ENCODE data around the gene ZNF516.

Gene ZNF516

GRCh38 chr18:76338088-76338487 is 157.0 kb downstream of the ZNF516 start:
- no peak for TF ChIP-seq GABPA (IDR thresholded peaks at IDR 0.05; ENCODE audit: low read depth)
- no peak for TF ChIP-seq CTCF (IDR thresholded peaks at IDR 0.05; ENCODE audit: insufficient read depth, low read length)
- no peak for TF ChIP-seq POLR2AphosphoS5 (IDR thresholded peaks at IDR 0.05; ENCODE audit: low read depth)
- no peak for TF ChIP-seq SPI1 (IDR thresholded peaks at IDR 0.05; ENCODE audit: borderline replicate concordance, low read depth)
- TF ChIP-seq REST (IDR thresholded peaks at IDR 0.05; ENCODE audit: insufficient replicate concordance, low read depth) = no peak
- H3K4me3 ChIP-seq (replicated peaks; ENCODE audit: insufficient read depth, low read length) = no peak overlapping the region
- H3K27ac ChIP-seq (replicated peaks) = no peak overlapping the region
- no peaks in the 10 kb centered on the region for H3K27me3 ChIP-seq (ENCODE audit: insufficient read depth, poor library complexity, severe bottlenecking)
- no peak for DNase-seq (ENCODE audit: low read depth in 1 of 2, low spot score in 1 of 2)

GRCh38 chr18:76335859-76336640 is 159.0 kb downstream of the ZNF516 start:
- TF ChIP-seq POLR2AphosphoS5 (IDR thresholded peaks at IDR 0.05; ENCODE audit: low read depth) = no peak
- no peak for TF ChIP-seq REST (IDR thresholded peaks at IDR 0.05; ENCODE audit: insufficient replicate concordance, low read depth)
- no peak for TF ChIP-seq SPI1 (IDR thresholded peaks at IDR 0.05; ENCODE audit: borderline replicate concordance, low read depth)
- TF ChIP-seq CTCF (IDR thresholded peaks at IDR 0.05; ENCODE audit: insufficient read depth, low read length) = no peak
- TF ChIP-seq GABPA (IDR thresholded peaks at IDR 0.05; ENCODE audit: low read depth) = no peak
- Histone ChIP-seq H3K27me3 (ENCODE audit: insufficient read depth, poor library complexity, severe bottlenecking) (no peaks in the 10 kb centered on the region), H3K27ac (replicated peaks) (no peak overlapping the region), H3K4me3 (replicated peaks; ENCODE audit: insufficient read depth, low read length) (no peak overlapping the region)
- DNase-seq (ENCODE audit: low read depth in 1 of 2, low spot score in 1 of 2) = no peak

GRCh38 chr18:76328140-76328539 is 166.9 kb downstream of the ZNF516 start:
- TF ChIP-seq CTCF (IDR thresholded peaks at IDR 0.05; ENCODE audit: insufficient read depth, low read length) (no peak), SPI1 (IDR thresholded peaks at IDR 0.05; ENCODE audit: borderline replicate concordance, low read depth) (no peak), POLR2AphosphoS5 (IDR thresholded peaks at IDR 0.05; ENCODE audit: low read depth) (no peak), GABPA (IDR thresholded peaks at IDR 0.05; ENCODE audit: low read depth) (no peak), REST (IDR thresholded peaks at IDR 0.05; ENCODE audit: insufficient replicate concordance, low read depth) (no peak)
- DNase-seq (ENCODE audit: low read depth in 1 of 2, low spot score in 1 of 2) = no peak
- H3K27ac ChIP-seq (replicated peaks) = no peak overlapping the region
- H3K4me3 ChIP-seq (replicated peaks; ENCODE audit: insufficient read depth, low read length) = no peak overlapping the region
- peaks cover 6% of the 10 kb centered on the region for H3K27me3 ChIP-seq (ENCODE audit: insufficient read depth, poor library complexity, severe bottlenecking)
